ENCODE data around the gene CIC.

DNA sequence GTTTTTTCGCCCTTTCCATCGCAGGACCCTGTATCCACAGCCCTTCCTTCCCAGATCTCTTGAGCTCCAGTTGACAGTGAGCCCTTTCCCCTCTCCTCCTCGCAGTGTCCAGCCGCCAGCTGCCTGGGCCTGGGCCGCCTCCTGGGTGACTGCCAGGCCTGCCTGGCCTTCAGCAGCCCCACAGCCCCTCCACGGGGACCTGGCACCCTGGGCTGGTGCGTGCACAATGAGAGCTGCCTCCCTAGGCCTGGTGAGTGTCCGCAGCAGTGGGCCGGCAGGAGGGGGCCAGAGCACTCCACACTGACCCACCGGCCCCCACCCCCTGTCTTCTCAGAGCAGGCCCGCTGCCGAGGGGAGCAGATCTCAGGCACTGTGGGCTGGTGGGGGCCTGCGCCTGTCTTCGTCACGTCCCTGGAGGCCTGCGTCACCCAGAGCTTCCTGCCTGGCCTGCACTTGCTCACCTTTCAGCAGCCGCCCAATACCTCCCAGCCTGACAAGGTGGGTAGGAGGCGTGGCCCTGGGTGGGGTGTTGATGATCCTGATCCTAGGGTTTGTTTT lies 75.4 kb downstream of the CIC start:
- no peak for TF ChIP-seq CTCF (IDR thresholded peaks at IDR 0.05)
- no peak for TF ChIP-seq POLR2A (IDR thresholded peaks at IDR 0.05)
